Activated B cell treated with CpG ODN at 0.5 μM for 24 hours (primary cell): Measurements from ENCODE around the gene MR1. TPM values are rescaled to one million over a fixed set of nuclear protein-coding genes. Genes with fewer than 3 reads are reported as not detected.

Source experiments
- ATAC-seq: fragments of 200-7000 bp; cut with Tn5 transposase; one replicate; pipeline ENCODE4 v1.10.0; 2021; ENCODE audit warnings: low read depth, mild to moderate bottlenecking, moderate library complexity
- CTCF ChIA-PET: fragments of 350-600 bp; sonication (Branson Sonifier 250); formaldehyde crosslinking; loops from one replicate; lab custom pipeline; 2021; ENCODE audit warnings: antibody characterized with exemption; lab: Charles Lee
- POLR2A ChIA-PET: fragments of 350-600 bp; sonication (Branson Sonifier 250); formaldehyde crosslinking; loops from one replicate; lab custom pipeline; 2021; ENCODE audit warnings: antibody characterized with exemption; lab: Charles Lee
- DNase-seq: peaks from one replicate; pipeline ENCODE4 v3.0.0; 2022
- H3K27ac Mint-ChIP-seq: one replicate; pipeline ENCODE4 v1.8.0; 2020; ENCODE audit warnings: mixed read lengths
- H3K27me3 Mint-ChIP-seq: one replicate; pipeline ENCODE4 v1.8.0; 2021; ENCODE audit warnings: mixed read lengths
- H3K36me3 Mint-ChIP-seq: one replicate; pipeline ENCODE4 v1.8.0; 2021; ENCODE audit warnings: low read depth, mixed read lengths
- H3K4me1 Mint-ChIP-seq: one replicate; pipeline ENCODE4 v1.8.0; 2021; ENCODE audit warnings: mixed read lengths
- H3K4me3 Mint-ChIP-seq: one replicate; pipeline ENCODE4 v1.8.0; 2020; ENCODE audit warnings: mild to moderate bottlenecking, mixed read lengths
- H3K9me3 Mint-ChIP-seq: one replicate; pipeline ENCODE4 v1.8.0; 2020; ENCODE audit warnings: mixed read lengths
- intact Hi-C: fragments of 100-400 bp; cut with micrococcal nuclease; formaldehyde crosslinking; loops from one replicate; pipeline ENCODE4 v1.15.1; 2024
- total RNA-seq: library from RNA; stranded (reverse); gene quantifications from 2 replicates; pipeline ENCODE4 v1.2.3, GENCODE V29; 2022
- TF ChIP-seq, protein P1 (sequence below): fragments of 200-600 bp; IDR thresholded peaks from one replicate; pipeline ENCODE4 v1.8.0; 2022; ENCODE audit warnings: antibody characterized with exemption, mild to moderate bottlenecking

MR1 gene
- total RNA-seq, 1 donor from 2014 or later, result 24.8 TPM

- Mint-ChIP-seq H3K4me3 (no peak overlapping the region), H3K27ac (no peak overlapping the region), H3K4me1 (peaks cover 34% of the 10 kb centered on the region), H3K27me3 (no peaks in the 10 kb centered on the region), H3K9me3 (peaks cover 4% of the 10 kb centered on the region), H3K36me3 (peaks cover 5% of the 10 kb centered on the region)
- ATAC-seq (no peak), DNase-seq (no peak)
- intact Hi-C loops, result no loop called here
- TF ChIP-seq, protein P1, sequence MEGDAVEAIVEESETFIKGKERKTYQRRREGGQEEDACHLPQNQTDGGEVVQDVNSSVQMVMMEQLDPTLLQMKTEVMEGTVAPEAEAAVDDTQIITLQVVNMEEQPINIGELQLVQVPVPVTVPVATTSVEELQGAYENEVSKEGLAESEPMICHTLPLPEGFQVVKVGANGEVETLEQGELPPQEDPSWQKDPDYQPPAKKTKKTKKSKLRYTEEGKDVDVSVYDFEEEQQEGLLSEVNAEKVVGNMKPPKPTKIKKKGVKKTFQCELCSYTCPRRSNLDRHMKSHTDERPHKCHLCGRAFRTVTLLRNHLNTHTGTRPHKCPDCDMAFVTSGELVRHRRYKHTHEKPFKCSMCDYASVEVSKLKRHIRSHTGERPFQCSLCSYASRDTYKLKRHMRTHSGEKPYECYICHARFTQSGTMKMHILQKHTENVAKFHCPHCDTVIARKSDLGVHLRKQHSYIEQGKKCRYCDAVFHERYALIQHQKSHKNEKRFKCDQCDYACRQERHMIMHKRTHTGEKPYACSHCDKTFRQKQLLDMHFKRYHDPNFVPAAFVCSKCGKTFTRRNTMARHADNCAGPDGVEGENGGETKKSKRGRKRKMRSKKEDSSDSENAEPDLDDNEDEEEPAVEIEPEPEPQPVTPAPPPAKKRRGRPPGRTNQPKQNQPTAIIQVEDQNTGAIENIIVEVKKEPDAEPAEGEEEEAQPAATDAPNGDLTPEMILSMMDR, result no peak
- ChIA-PET CTCF (no interaction called here), POLR2A (interaction anchor here (1.2 to 3.1 kb wide), 2 partner anchors 11 to 21 kb away, joined by 6 to 13 read pairs; no protein-coding TSS in a partner anchor)
Observed at GRCh38 chr1:181064702-181065101, 30.9 kb downstream of the MR1 start.

DNA sequence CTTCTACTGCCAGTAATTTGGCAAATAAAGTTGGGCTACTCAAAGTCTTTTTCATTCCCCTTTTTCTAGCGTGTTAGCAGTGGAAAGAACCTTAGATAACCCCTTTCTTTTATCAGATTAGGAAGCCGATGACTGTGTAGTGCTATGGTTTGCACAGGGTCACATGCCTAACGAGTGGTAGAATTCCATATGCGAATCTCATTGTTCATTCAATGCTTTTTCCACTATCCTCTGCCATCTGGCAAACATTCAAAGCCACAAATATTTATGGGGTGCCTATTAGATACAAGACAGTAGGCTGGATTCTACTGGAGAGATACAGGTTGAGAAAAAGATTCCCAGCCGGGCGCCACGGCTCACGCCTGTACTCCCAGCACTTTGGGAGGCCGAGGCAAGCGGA lies 39.9 kb downstream of the MR1 start:
- Mint-ChIP-seq H3K27me3 (peaks cover 16% of the 10 kb centered on the region), H3K4me1 (no peaks in the 10 kb centered on the region), H3K36me3 (no peaks in the 10 kb centered on the region), H3K4me3 (no peak overlapping the region), H3K27ac (no peak overlapping the region), H3K9me3 (no peaks in the 10 kb centered on the region)
- ATAC-seq (no peak), DNase-seq (no peak)
- ChIA-PET CTCF (no interaction called here), POLR2A (no interaction called here)
- TF ChIP-seq, protein P1, result no peak
- intact Hi-C loops, result no loop called here

DNA sequence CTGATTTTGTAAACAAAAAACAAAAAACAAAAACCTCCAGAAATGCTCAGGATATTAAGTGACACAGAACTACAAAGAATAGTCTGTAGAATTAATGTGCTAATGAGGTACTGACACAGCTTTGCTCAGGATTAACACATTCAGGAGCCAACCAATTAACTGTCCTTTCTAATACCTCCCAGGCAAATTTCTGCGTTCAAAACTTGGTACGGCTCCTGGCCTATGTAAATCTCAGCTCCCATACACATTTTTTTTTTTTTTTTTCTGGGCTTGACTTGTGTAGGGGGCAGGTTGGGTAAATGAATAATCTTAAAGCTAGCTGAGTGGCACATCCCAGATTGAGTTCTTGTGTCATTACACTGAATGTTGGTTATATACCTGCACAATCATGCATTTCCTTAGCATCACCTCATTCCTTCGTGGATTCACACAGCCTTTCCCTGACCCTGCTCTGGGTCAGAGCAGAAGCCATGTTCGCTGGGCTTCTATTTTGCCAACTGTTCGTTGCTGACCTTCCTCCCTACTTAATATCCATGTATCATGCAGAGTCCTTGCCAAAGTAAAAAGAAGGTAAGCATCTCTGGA lies 42.1 kb downstream of the MR1 start:
- Mint-ChIP-seq H3K4me3 (no peak overlapping the region), H3K4me1 (peaks cover 5% of the 10 kb centered on the region), H3K36me3 (no peaks in the 10 kb centered on the region), H3K9me3 (no peaks in the 10 kb centered on the region), H3K27me3 (peaks cover 21% of the 10 kb centered on the region), H3K27ac (no peak overlapping the region)
- TF ChIP-seq, protein P1, result no peak
- intact Hi-C loops, result no loop called here
- ChIA-PET CTCF (interaction anchor here (1.5 kb wide), 1 partner anchor 68 kb away, joined by 5 read pairs; no protein-coding TSS in a partner anchor), POLR2A (interaction anchor here (0.9 to 1.6 kb wide), 3 partner anchors 10 to 66 kb away, joined by 3 to 6 read pairs (median 4); no protein-coding TSS in a partner anchor)
- ATAC-seq (no peak), DNase-seq (no peak)

DNA sequence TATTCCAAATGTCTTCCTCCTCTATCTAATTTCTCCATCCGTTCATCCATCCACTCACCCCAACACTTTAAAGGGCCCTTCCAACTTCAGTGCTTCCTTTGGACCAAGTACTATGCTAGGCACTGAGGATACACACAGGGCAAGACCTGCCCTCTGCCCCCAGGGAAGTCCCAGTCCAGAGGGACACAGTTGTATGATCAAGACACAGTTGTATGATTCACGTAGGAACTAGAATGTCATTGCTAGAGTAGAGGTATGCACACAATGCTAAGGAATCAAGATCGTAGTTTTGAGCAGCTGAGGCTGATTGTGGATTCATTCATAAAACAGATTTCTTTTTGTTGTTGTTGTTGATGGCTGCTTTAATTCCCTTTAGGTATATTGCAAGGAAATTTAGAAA lies 43.1 kb downstream of the MR1 start:
- TF ChIP-seq, protein P1, result no peak
- no peak for ATAC-seq
- Mint-ChIP-seq H3K4me1 (peaks cover 5% of the 10 kb centered on the region), H3K27me3 (peaks cover 21% of the 10 kb centered on the region), H3K4me3 (no peak overlapping the region), H3K9me3 (no peaks in the 10 kb centered on the region), H3K36me3 (no peaks in the 10 kb centered on the region), H3K27ac (no peak overlapping the region)
- intact Hi-C loops, result no loop called here
- ChIA-PET POLR2A (interaction anchor here (1.6 to 2.0 kb wide), 2 partner anchors 11 to 59 kb away, joined by 4 to 6 read pairs; no protein-coding TSS in a partner anchor), CTCF (interaction anchor here (1.5 kb wide), 1 partner anchor 67 kb away, joined by 5 read pairs; no protein-coding TSS in a partner anchor)
- DNase-seq, result no peak

DNA sequence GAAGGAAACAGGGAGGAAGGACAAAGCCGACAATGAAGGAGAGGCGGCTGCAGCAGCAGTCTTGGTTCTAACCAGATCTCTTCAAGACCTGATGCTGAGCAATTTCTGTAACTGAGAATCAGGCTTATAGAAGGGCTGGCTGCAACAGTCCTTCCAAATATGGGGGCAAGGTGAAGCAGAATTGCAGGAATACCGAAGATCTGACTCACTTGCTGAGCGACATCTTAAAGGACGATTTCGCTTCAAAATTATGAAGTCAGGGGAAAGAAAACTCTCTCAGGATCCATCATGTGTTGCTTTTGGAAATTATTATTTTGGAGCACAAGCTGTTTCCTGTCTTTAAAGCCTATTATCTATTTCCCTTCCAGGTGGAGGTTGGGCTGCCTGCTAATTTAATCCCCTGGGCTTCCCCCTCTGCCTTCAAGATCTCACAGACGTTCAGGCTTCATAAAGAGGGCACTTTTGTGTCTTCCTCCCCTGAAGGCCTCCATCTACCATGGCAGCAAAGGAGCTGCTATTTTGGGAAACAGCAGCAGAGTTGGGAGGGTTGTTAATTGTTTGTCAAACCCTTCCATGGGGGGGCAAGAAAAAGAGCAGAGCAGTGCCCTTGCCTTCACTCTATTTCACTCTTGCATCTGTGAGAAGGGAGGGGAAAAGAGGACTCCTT lies 43.9 kb downstream of the MR1 start:
- Mint-ChIP-seq H3K9me3 (no peaks in the 10 kb centered on the region), H3K27ac (no peak overlapping the region), H3K4me1 (peaks cover 5% of the 10 kb centered on the region), H3K36me3 (no peaks in the 10 kb centered on the region), H3K27me3 (peaks cover 21% of the 10 kb centered on the region), H3K4me3 (no peak overlapping the region)
- CTCF ChIA-PET, result no interaction called here
- POLR2A ChIA-PET, result interaction anchor here (2.0 kb wide), 1 partner anchor 58 kb away, joined by 4 read pairs; no protein-coding TSS in a partner anchor
- DNase-seq, result no peak
- ATAC-seq, result no peak
- TF ChIP-seq, protein P1, result no peak
- intact Hi-C loops, result no loop called here
